Pancreas (tissue), 10 donors: ENCODE measurements around the gene RASA3. TPM values are rescaled to one million over a fixed set of nuclear protein-coding genes. Genes with fewer than 3 reads are reported as not detected.

ENCODE experiments used
- ATAC-seq, 4 donors: fragments of 200-7000 bp; cut with Tn5 transposase; one replicate each; pipeline versions ENCODE4 v1.8.0 to v1.9.1; 2020; ENCODE audit warnings: mild to moderate bottlenecking in 4 of 4, moderate library complexity in 4 of 4
- DNase-seq, 6 donors: peaks; one replicate each; pipeline ENCODE4 v3.0.0-alpha.2; 2020
- FAIRE-seq: peaks from 2 replicates; lab custom pipeline; 2012; peaks lifted over from hg19 to GRCh38; lab: Jason Lieb, UNC
- H3K27ac ChIP-seq, 4 donors: fragments of 200-600 bp; sonication (generic); 1 replicate in 3 of 4; 2 replicates in 1 of 4; pipeline versions ENCODE4 v1.5.0 to v1.8.0; 2020
- H3K27me3 ChIP-seq, 4 donors: fragments of 200-600 bp; one replicate each; pipeline ENCODE4 v1.8.0; 2021
- H3K36me3 ChIP-seq, 3 donors: fragments of 200-600 bp; sonication (generic) in 1 of 3; one replicate each; pipeline versions ENCODE4 v1.5.0 to v1.8.0; 2020 to 2021
- H3K4me1 ChIP-seq, 3 donors: fragments of 200-600 bp; one replicate each; pipeline ENCODE4 v1.8.0; 2021
- H3K4me3 ChIP-seq, 4 donors: fragments of 200-600 bp; sonication (generic) in 2 of 4; one replicate each; pipeline versions ENCODE4 v1.5.0 to v1.8.0; 2020 to 2021
- H3K9me3 ChIP-seq, 4 donors: fragments of 200-600 bp; one replicate each; pipeline ENCODE4 v1.8.0; 2021
- CTCF ChIP-seq, 4 donors: fragments of 200-600 bp; sonication (generic) in 3 of 4; IDR thresholded peaks; one replicate each; pipeline versions ENCODE4 v1.5.0 to v1.8.0; 2021; ENCODE audit warnings: antibody characterized with exemption in 4 of 4
- WGBS, 2 donors: extraction: QIAGEN DNeasy Blood & Tissue Kit; methylation state at CpG; one replicate each; pipeline ENCODE4 v1.1.7; 2013; 5-methylcytosine and 5-hydroxymethylcytosine counted together
- intact Hi-C, 3 donors: fragments of 100-400 bp; cut with DNase I; formaldehyde crosslinking; loops; one replicate each; pipeline versions ENCODE4 v1.11.1 to v1.14.2; 2022
- polyA plus RNA-seq, 2 donors: library from polyadenylated mRNA; stranded (reverse); fragments of 200-250 nt; gene quantifications; one replicate each; pipeline ENCODE4 v1.2.3, GENCODE V29; 2013
- total RNA-seq, 6 donors: library from RNA; stranded (reverse); fragmentation: NEBNext Ultra II Directional in 4 of 6; extraction: Animal tissue kit (Norgen Biotek cat#: 25700) in 4 of 6; gene quantifications; one replicate each; pipeline versions ENCODE4 v1.2.1 to v1.2.4, GENCODE V29; 2021 to 2023
- donor health status: healthy with polysubstance abuse.
- donor health status: DM: no; HTN: no; CAD: no; lungs with moderate emphysema.
- donor health status: DM: no; HTN: no; CAD: no.
- donor health status: control.
- donor health status: control.
- donor health status: Bipolar disorder and iron deficiency.
- donor health status: DM: yes; HTN: yes; CAD: no.
- donor health status: DM: no; HTN: no; CAD: no.
- donor health status: DM: no; HTN: no; CAD: no.
- donor health status: DM: yes; HTN: yes; CAD: no.

The RASA3 gene
- total and polyA plus RNA-seq, 8 donors = 5.7 to 11.2 (median 9.1) TPM

GRCh38 chr13:113969311-113969972 lies 163.0 kb downstream of the RASA3 start:
- no peaks in the 10 kb centered on the region for H3K9me3 ChIP-seq
- H3K27ac ChIP-seq = peak overlapping the region; percentile 92 to 97 (median 94)
- intact Hi-C loops = no loop called here
- TF ChIP-seq CTCF (IDR thresholded peaks at IDR 0.05) = no peak
- FAIRE-seq (no peak), ATAC-seq (peak in 1 of 4 donors; percentile 0), DNase-seq (peak in 3 of 6 donors; percentile 49 to 69 (median 60))
- H3K4me3 ChIP-seq = peak overlapping the region in 3 of 4 donors; percentile 17 to 46 (median 34)
- H3K4me1 ChIP-seq = peaks cover 25 to 40% (median 39%) of the 10 kb centered on the region in 3 donors
- H3K27me3 ChIP-seq = no peaks in the 10 kb centered on the region
- no peaks in the 10 kb centered on the region for H3K36me3 ChIP-seq
- 74 to 81% methylated on average over 25 of the region's 25 CpGs for WGBS, 2 donors

GRCh38 chr13:113968463-113969310 lies 163.7 kb downstream of the RASA3 start:
- DNase-seq = peak in 3 of 6 donors; percentile 46 to 59 (median 55)
- FAIRE-seq = no peak
- no peak for ATAC-seq
- peaks cover 25 to 40% (median 39%) of the 10 kb centered on the region in 3 donors for H3K4me1 ChIP-seq
- H3K36me3 ChIP-seq = no peaks in the 10 kb centered on the region
- peak overlapping the region in 2 of 4 donors; percentile 34 to 46 for H3K4me3 ChIP-seq
- WGBS, 2 donors = 89 to 94% methylated on average over 17 of the region's 17 CpGs
- intact Hi-C loops = no loop called here
- H3K9me3 ChIP-seq = no peaks in the 10 kb centered on the region
- peak overlapping the region; percentile 92 to 97 (median 94) for H3K27ac ChIP-seq
- TF ChIP-seq CTCF (IDR thresholded peaks at IDR 0.05) = no peak
- H3K27me3 ChIP-seq = no peaks in the 10 kb centered on the region

GRCh38 chr13:113967729-113968462 lies 164.5 kb downstream of the RASA3 start:
- Histone ChIP-seq H3K36me3 (no peaks in the 10 kb centered on the region), H3K27ac (peak overlapping the region; percentile 52 to 97 (median 94)), H3K4me3 (peak overlapping the region in 1 of 4 donors; percentile 46), H3K27me3 (no peaks in the 10 kb centered on the region), H3K4me1 (peaks cover 25 to 40% (median 39%) of the 10 kb centered on the region in 3 donors), H3K9me3 (no peaks in the 10 kb centered on the region)
- FAIRE-seq = no peak
- TF ChIP-seq CTCF (IDR thresholded peaks at IDR 0.05) = no peak
- ATAC-seq = peak; percentile 1 to 33 (median 22)
- 40 to 61% methylated on average over 20 of the region's 20 CpGs for WGBS, 2 donors
- intact Hi-C loops = no loop called here
- peak; percentile 53 to 90 (median 74) for DNase-seq

GRCh38 chr13:113967206-113967720 lies 165.2 kb downstream of the RASA3 start:
- no peaks in the 10 kb centered on the region for H3K36me3 ChIP-seq
- DNase-seq (peak in 3 of 6 donors; percentile 42 to 67 (median 46)), ATAC-seq (no peak), FAIRE-seq (no peak)
- H3K27me3 ChIP-seq = no peaks in the 10 kb centered on the region
- H3K9me3 ChIP-seq = no peaks in the 10 kb centered on the region
- TF ChIP-seq CTCF (IDR thresholded peaks at IDR 0.05) = no peak
- H3K4me3 ChIP-seq = no peak overlapping the region
- intact Hi-C loops = no loop called here
- 95 to 97% methylated on average over 9 of the region's 9 CpGs for WGBS, 2 donors
- peaks cover 25 to 40% (median 39%) of the 10 kb centered on the region in 3 donors for H3K4me1 ChIP-seq
- peak overlapping the region; percentile 36 to 97 (median 74) for H3K27ac ChIP-seq
